GM19239 (cell line): ENCODE measurements around the gene CCDC34.
"Not testable (repeated sequence)": the region's sequence is repeated elsewhere in the genome, so short reads cannot be mapped to it uniquely, and the experiment has no call there.

Experiments
- DNase-seq: peaks from one replicate; pipeline ENCODE4 v3.0.0; 2011; ENCODE audit warnings: low spot score; ENCODE audit not compliant: insufficient read length
- FAIRE-seq: peaks from 2 replicates; lab custom pipeline; 2011; peaks lifted over from hg19 to GRCh38; lab: Jason Lieb, UNC

The CCDC34 gene

DNA sequence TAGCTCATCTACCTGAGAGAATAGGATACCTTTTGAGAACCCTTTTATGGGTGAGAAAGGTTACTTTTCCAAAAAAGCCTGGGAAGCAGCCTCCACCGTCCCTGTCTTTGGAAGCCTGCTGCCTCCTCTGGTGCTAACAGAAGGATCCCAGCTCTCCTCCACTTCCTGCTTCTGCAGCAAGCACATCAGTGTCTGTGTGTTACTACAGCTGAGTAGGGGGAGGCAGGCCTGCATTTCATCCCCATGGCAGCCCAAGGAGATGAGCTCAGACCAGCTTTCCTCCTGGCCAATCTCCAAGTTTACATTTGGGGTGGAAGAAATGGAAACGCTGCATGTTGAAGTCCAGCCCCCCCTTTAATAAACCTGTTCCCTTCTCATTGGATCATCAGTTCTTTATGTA is 7.4 kb upstream of the CCDC34 start:
- no peak for DNase-seq
- no peak for FAIRE-seq

DNA sequence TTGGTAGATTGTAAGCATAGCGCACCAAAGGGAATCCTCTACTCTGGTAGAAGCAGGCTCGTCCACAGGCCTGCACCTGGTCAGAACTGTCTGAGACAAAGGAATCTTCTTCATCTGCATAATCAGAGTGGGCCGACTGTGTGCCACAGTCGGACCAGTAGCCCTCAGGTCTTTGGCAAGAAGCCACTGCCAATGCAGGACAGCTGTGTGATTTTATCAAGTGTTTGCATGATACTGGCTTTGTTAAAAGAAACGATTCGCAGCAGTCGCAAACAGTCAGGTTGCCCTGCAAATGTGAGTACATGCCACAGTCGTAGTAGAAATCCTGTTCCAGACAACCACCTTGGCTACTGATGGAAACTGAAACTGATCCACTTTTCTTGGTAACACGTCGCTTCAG is 4.9 kb upstream of the CCDC34 start:
- DNase-seq (no peak), FAIRE-seq (no peak)

DNA sequence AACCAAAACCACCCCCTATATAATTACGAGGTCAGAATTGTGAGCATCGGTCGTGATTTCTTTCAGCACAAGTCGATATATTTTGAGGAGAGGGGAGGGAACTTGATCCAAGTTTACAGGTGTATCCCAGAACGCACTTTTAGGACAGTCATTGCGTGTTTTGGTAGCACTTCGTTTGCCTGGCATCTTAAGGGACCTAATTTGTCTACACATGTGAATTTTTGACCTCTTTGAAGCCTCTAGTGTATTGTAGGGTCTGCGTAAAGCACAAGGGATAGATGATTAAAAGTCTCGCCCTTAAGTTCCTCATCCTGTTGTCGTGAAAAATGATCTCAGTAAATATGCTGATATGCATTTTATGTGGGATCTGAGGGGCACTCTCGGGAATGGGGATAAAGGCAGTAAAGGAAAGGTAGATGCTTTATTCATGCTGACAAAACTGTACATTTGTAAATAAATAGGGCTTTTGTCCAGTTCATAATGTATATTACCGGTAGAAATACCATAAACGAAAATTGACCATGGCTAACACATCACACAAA is 632 bp upstream of the CCDC34 start:
- DNase-seq (no peak), FAIRE-seq (no peak)

- no peak for DNase-seq
- peak; percentile 33 for FAIRE-seq
Measured at GRCh38 chr11:27361649-27362431, 1.2 kb downstream of the CCDC34 start.

- FAIRE-seq = no peak
- no peak for DNase-seq
Measured at GRCh38 chr11:27358296-27358695, 4.7 kb downstream of the CCDC34 start.

DNA sequence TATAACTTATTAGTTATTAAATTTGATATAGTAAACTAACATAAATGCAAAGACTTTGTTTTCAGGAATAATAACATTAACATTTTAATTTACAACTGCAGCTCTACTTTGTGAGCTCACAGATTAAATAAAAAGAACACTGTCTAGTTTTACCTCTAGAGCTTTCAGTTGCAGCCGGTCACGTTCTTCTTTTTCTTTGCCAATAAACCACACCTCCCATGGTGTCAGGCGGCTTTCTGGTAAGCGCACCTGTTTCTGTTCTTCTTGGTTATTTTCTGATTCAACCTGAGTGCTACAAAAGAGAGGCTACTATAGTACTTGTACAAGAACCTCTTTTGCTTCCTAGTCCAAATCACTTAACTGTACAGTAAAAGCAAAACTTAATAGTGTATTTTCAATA is 5.8 kb downstream of the CCDC34 start:
- DNase-seq (no peak), FAIRE-seq (no peak)

DNA sequence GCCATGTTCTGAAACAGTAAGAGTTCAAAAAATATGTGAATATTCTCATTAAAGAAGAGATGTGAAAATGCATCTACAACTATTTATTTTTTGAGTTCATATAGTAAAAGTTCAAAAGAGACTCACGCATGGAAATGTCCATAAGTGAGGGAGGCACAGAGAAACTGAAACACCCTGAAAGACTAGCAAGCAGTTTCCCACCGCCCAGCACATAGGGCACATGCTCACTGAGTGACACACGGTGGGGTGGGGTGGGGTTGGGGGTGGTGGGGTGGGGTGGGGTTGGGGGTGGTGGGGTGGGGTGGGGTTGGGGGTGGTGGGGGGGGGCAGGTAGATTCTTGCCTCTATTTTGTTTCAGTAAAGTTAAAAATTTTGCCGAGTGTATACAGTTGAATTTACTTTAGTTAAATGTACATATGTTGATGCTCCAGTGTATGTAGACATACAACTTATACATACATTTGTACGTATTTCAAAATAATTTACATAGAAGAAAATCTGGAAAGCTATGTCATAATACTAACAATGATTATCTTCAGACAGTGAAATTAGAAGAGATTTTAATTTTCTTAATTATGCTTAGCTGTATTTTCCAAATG is 6.3 kb downstream of the CCDC34 start:
- DNase-seq (no peak), FAIRE-seq (no peak)

DNA sequence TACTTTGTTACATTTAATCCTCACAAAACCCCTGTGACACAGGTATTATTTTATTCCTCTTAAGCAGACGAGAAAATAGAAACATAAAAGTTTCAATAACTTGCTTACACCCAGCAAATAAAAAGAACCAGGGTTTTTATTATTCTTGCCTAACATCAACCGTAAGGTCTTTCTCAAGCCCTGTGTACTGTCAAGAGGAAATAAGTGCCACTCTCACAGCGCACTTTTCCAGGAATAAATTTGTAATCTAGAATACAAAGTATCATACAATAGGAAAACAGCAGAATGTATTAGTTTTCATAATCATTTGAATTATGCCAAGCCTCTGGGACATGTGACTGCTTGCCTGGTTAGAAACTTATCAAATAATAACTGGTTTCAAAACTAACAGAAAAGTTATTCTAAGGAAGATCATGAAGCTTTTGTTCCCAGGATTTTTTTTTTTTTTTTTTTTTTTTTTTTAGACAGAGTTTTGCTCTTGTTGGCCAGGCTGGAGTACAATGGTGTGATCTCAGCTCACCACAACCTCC is 7.4 kb downstream of the CCDC34 start:
- FAIRE-seq = no peak
- no peak for DNase-seq

GRCh38 chr11:27354359-27354965 is 8.6 kb downstream of the CCDC34 start:
- DNase-seq = no peak
- FAIRE-seq = no peak

DNA sequence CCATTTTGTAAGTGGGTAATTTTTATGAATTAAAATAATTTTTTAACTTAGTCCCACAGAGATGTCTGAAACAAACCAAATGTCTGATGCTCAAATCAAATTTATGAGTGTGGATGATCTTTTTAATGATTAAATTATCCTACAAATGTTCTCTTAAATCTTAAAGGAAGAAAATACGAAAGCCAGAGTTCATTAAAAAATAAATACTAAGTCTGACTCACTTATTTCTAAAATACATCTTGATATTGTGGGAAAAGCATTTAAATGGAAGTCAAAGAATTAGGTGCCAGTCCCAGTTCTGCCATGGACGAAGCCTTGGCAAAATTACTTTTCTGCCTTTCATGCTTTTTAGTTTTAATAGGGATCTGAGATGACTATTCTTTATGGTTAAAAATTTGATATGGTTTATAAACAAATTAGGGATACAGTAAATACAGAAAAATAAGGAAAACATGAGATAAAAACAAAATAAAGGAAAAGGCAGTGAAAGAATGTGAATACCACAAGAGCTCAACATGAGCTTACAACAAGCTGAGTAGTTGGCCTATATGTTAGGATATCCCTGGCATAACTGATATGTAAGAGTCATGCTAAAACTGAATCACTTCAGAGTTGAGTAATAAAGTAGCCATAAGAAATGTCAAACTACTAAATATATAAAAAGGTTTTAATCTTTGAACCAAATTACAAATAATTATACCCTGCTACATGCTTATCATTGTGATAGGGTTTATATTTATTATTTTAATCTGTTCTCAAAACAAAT is 9.2 kb downstream of the CCDC34 start:
- FAIRE-seq (no peak), DNase-seq (no peak)

DNA sequence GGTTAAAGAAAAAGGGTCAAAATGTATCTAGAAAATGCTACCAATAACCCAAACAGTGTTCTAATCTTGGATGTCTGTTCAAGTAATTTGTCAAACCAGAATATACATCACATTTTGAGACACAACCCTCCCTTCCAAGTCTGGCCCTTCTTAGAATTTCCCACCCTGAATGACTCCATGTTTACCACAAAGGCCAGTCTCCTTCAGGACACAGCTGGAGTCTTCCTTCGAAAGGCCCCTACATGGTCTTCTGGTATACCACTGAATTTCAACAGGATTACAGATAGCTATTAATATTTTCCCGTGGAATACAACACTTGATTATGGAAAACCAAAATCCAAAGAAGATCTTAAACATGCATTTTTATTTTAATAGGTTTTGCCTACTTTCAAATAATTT is 10.2 kb downstream of the CCDC34 start:
- FAIRE-seq = no peak
- no peak for DNase-seq

GRCh38 chr11:27350511-27350910 is 12.5 kb downstream of the CCDC34 start:
- DNase-seq (no peak), FAIRE-seq (no peak)

DNA sequence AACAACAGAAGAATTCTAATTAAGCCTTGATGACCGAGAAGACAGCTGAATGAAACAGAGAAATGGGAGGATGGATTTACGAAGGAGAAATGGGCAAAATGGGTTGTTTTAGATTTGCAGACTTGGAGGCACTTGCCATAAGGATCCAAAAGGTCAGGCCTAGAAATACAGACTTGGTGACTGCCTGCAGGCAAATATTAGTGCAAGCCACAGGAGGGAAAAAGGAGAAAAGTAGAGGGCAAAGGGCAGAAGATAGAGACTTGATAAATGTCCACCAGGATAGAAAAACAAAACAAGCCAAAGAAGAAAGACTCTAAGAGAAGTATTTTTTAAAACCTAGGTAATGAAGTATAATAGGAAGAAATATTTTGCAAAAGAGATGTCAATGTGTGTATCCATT is 13.1 kb downstream of the CCDC34 start:
- FAIRE-seq = no peak
- no peak for DNase-seq

GRCh38 chr11:27348340-27348873 is 14.6 kb downstream of the CCDC34 start:
- FAIRE-seq = no peak
- DNase-seq = no peak

DNA sequence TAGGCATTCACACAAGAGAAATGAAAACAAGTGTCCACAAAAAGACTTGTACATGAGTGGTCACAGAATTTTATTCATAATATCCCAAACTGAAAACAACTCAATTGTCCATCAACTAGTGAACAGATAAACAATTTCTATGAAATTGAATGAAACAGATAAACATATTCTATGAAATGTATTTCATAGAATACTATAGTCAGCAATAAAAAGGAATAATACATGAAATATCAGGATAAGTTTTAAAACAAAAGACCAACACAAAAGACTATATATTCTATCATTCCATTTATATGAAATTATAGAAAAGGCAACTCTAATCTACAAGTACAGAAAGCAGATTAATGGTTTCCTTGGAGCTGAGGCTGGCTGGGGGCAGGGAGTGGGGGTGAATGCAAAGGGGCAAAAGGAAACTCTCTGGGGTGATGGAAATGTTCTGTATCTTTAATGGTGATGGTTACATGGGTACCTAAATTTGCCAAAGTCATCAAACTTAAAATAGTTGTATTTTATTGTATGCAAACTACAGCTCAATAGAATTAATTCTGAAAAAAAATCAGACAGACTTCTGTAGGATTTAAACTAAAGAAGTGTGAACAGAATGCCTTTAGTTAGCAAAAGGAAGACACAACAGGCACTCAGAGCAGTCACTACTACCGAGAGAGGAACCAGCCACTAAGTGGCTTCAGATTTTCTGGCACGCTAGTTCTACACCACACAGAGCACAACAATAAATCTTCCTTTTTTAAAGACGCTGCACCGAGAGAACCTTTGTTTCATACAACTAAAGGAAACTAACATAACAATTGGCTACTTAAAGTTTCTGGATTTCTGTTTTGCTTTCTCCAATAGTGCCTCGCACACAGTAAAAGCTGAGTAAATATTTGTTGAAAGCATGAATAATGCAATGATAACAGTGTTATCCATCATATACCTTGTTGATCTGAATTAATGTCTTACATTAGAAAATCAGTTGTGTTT is 15.4 kb downstream of the CCDC34 start:
- FAIRE-seq (peak; percentile 33), DNase-seq (no peak)

GRCh38 chr11:27339941-27340340 is 23.1 kb downstream of the CCDC34 start:
- FAIRE-seq = no peak
- no peak for DNase-seq

DNA sequence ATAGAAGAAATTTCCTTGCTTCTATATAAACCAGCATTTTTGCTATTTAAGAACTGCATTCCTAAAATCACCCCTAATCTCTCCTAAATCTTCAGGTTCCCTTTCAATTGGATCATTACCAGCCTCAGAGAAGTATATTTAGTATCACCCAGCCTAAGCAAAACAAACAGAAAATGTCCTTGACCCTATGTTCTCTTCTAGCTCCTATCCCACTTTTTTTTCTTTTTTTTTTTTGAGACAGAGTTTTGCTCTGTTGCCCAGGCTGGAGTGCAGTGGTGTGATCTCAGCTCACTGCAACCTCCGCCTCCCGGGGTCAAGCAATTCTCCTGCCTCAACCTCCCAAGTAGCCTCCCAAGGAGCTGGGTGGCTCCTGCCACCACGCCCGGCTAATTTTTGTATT is 28.3 kb downstream of the CCDC34 start:
- DNase-seq, FAIRE-seq: not testable (repeated sequence)

GRCh38 chr11:27331981-27332380 is 31.0 kb downstream of the CCDC34 start:
- DNase-seq (no peak), FAIRE-seq (no peak)
